ENCODE data around the gene HINFP.

DNA sequence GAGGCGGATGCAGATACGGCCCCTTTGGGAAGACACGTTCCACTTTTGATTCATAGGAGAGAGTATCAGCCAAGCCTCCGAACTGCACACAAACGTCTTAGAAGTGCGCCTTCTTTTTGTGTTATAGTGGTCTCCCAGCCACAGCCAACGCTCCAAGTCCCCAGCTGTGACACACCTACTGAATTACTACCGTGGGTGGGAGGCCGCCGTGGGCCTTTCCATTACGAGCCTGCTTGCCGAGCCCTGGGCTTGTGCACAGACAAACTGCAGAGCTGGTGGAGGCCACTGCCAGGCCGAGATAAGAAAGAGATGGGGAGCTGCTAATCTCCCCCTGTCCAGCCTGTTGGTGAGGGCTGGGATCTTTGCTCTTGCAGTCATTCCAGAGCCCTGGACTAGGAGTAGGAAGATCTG, 35.9 kb upstream of the HINFP start:
- TF ChIP-seq, protein P1, sequence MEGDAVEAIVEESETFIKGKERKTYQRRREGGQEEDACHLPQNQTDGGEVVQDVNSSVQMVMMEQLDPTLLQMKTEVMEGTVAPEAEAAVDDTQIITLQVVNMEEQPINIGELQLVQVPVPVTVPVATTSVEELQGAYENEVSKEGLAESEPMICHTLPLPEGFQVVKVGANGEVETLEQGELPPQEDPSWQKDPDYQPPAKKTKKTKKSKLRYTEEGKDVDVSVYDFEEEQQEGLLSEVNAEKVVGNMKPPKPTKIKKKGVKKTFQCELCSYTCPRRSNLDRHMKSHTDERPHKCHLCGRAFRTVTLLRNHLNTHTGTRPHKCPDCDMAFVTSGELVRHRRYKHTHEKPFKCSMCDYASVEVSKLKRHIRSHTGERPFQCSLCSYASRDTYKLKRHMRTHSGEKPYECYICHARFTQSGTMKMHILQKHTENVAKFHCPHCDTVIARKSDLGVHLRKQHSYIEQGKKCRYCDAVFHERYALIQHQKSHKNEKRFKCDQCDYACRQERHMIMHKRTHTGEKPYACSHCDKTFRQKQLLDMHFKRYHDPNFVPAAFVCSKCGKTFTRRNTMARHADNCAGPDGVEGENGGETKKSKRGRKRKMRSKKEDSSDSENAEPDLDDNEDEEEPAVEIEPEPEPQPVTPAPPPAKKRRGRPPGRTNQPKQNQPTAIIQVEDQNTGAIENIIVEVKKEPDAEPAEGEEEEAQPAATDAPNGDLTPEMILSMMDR (IDR thresholded peaks at IDR 0.05; ENCODE audit: low read depth, low read length), result no peak
- TF ChIP-seq POLR2A (IDR thresholded peaks at IDR 0.05; ENCODE audit: extremely low read depth, insufficient read length), result no peak
- TF ChIP-seq, protein P2, sequence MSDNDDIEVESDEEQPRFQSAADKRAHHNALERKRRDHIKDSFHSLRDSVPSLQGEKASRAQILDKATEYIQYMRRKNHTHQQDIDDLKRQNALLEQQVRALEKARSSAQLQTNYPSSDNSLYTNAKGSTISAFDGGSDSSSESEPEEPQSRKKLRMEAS (IDR thresholded peaks at IDR 0.05; ENCODE audit: low read depth, low read length), result no peak
